ENCODE measurements around the gene PNMA8A.

DNA sequence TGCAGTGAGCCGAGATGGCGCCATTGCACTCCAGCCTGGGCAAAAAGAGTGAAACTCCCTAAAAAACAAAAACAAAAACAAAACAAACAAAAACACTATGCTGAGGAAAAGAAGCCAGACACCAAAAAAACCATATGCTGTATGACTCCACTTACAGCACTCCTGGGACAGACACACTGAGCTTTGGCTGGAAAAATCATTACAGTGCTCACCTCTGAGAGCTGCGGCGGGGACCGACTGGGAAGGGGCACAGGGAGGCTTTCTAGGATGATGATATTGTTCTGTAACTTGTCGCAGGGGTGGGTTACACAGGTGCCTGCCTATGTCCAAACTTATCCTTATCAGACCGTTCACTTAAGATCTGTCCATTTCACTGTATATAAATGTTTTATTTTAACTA, 7.8 kb downstream of the PNMA8A start:
- TF ChIP-seq POLR2A (IDR thresholded peaks at IDR 0.05): no peak
- TF ChIP-seq, protein P1, sequence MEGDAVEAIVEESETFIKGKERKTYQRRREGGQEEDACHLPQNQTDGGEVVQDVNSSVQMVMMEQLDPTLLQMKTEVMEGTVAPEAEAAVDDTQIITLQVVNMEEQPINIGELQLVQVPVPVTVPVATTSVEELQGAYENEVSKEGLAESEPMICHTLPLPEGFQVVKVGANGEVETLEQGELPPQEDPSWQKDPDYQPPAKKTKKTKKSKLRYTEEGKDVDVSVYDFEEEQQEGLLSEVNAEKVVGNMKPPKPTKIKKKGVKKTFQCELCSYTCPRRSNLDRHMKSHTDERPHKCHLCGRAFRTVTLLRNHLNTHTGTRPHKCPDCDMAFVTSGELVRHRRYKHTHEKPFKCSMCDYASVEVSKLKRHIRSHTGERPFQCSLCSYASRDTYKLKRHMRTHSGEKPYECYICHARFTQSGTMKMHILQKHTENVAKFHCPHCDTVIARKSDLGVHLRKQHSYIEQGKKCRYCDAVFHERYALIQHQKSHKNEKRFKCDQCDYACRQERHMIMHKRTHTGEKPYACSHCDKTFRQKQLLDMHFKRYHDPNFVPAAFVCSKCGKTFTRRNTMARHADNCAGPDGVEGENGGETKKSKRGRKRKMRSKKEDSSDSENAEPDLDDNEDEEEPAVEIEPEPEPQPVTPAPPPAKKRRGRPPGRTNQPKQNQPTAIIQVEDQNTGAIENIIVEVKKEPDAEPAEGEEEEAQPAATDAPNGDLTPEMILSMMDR (IDR thresholded peaks at IDR 0.05): no peak

Measured in thyroid gland (tissue), 4 donors.